HUES48 (cell line): ENCODE measurements around the gene ZNF496.
A peak's percentile ranks its signal among the peaks of the same experiment; 100 is the strongest.

Experiments
- H3K27ac ChIP-seq: one replicate; pipeline ENCODE4 v1.7.0; 2013; ENCODE audit warnings: low read depth, low read length, inconsistent platforms
- H3K27me3 ChIP-seq: 2 replicates; pipeline ENCODE4 v1.6.1; 2013; ENCODE audit warnings: mild to moderate bottlenecking, low read length; ENCODE audit not compliant: control insufficient read depth, insufficient read depth
- H3K36me3 ChIP-seq: 2 replicates; pipeline ENCODE4 v1.6.1; 2013; ENCODE audit warnings: low read length; ENCODE audit not compliant: control insufficient read depth, insufficient read depth
- H3K4me1 ChIP-seq: 2 replicates; pipeline ENCODE4 v1.6.1; 2013; ENCODE audit warnings: mild to moderate bottlenecking, low read length; ENCODE audit not compliant: control insufficient read depth, insufficient read depth
- H3K4me3 ChIP-seq: 2 replicates; pipeline ENCODE4 v1.5.1; 2013; ENCODE audit warnings: mild to moderate bottlenecking, low read depth, low read length
- H3K9ac ChIP-seq: 2 replicates; pipeline ENCODE4 v1.6.1; 2013; ENCODE audit warnings: mild to moderate bottlenecking, low read depth, low read length, moderate library complexity
- H3K9me3 ChIP-seq: 2 replicates; pipeline ENCODE4 v1.6.1; 2013; ENCODE audit warnings: low read length; ENCODE audit not compliant: control insufficient read depth, insufficient read depth

Gene ZNF496

GRCh38 chr1:247326411-247327130 is 5.1 kb downstream of the ZNF496 start:
- Histone ChIP-seq H3K4me3 (no peak overlapping the region), H3K27me3 (no peaks in the 10 kb centered on the region), H3K4me1 (peaks cover 6% of the 10 kb centered on the region; the same call in 1 of the 2 replicates), H3K9me3 (no peaks in the 10 kb centered on the region), H3K27ac (no peak overlapping the region), H3K36me3 (peaks cover 87% of the 10 kb centered on the region), H3K9ac (no peak overlapping the region)

- Histone ChIP-seq H3K4me3 (no peak overlapping the region), H3K27ac (no peak overlapping the region), H3K27me3 (no peaks in the 10 kb centered on the region), H3K9ac (no peak overlapping the region), H3K9me3 (no peaks in the 10 kb centered on the region), H3K4me1 (0 out of 2 replicates have a peak, but pooled peaks cover under 1% of the 10 kb centered on the region), H3K36me3 (peaks cover 99% of the 10 kb centered on the region)
Observed at GRCh38 chr1:247324923-247325322, 6.7 kb downstream of the ZNF496 start.

DNA sequence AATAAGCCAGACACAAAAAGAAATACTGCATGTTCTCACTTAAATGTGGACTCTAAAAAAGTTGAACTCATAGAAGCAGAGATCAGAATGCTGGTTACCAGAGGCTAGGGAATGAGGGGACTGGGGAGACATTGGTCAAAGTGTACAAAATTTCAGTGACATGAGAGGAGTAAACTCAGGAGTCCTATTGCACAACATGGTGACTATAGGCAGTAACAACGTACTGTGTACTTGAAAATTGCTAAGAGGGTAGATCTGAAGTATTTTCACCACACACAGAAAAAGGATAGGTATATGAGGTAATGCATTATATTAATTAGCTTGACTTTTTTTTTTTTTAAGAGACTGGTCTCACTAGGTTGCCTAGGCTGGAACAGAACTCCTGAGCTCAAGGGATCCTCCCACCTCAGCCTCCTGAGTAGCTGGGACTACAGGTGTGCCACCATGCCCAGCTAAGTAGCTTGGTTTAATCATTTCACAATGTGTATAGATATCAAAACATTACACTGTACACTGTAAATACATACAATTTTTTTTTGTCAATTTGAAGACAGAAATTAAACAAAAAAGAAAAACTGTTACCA is 7.4 kb downstream of the ZNF496 start:
- H3K27me3 ChIP-seq: no peaks in the 10 kb centered on the region
- no peaks in the 10 kb centered on the region for H3K9me3 ChIP-seq
- H3K9ac ChIP-seq: no peak overlapping the region
- no peak overlapping the region for H3K27ac ChIP-seq
- peaks cover 98% of the 10 kb centered on the region for H3K36me3 ChIP-seq
- no peaks in the 10 kb centered on the region for H3K4me1 ChIP-seq
- H3K4me3 ChIP-seq: no peak overlapping the region

DNA sequence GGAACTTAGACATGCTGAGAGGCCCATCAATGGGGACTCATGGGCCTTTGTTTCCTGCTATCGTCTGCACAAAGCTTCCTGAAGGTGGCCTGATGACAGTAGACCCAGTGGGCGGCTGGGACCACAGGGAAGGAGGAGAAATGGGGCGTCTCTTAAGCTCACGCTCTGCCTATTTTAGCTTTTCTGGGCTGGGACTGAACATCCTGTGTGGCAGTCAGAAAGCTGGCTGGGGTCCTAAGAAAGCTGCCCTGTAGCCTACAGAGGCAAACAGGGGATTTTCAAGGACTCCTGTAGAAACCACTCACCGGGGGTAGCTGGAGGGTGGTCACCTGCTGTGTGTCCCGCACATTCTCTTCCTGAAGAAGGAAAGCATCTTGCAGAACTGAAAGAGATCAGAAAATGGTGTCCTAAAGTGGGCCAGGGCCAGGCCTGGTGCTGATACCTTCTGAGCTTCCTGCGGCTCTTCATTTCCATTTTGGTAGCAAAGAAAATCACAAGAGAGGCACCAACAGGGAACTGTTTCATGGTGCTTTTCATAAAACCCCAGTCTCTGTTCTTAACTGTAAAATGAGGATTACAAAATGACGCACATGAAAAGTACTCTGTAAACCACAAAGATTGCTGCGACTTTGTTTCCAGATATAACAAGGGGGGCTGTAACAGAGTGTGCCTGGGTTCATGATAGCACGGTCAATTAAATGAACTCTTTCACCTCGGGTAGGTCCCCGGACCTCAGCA is 8.6 kb downstream of the ZNF496 start:
- H3K27ac ChIP-seq: peak overlapping the region; percentile 79
- H3K27me3 ChIP-seq: no peaks in the 10 kb centered on the region
- H3K9me3 ChIP-seq: no peaks in the 10 kb centered on the region
- no peak overlapping the region for H3K9ac ChIP-seq
- H3K4me1 ChIP-seq: no peaks in the 10 kb centered on the region
- H3K36me3 ChIP-seq: peaks cover 98% of the 10 kb centered on the region
- H3K4me3 ChIP-seq: no peak overlapping the region

GRCh38 chr1:247322442-247322841 is 9.2 kb downstream of the ZNF496 start:
- H3K4me1 ChIP-seq: no peaks in the 10 kb centered on the region
- H3K4me3 ChIP-seq: no peak overlapping the region
- H3K9ac ChIP-seq: no peak overlapping the region
- no peaks in the 10 kb centered on the region for H3K27me3 ChIP-seq
- peak overlapping the region; percentile 79 for H3K27ac ChIP-seq
- H3K36me3 ChIP-seq: peaks cover 98% of the 10 kb centered on the region
- no peaks in the 10 kb centered on the region for H3K9me3 ChIP-seq

DNA sequence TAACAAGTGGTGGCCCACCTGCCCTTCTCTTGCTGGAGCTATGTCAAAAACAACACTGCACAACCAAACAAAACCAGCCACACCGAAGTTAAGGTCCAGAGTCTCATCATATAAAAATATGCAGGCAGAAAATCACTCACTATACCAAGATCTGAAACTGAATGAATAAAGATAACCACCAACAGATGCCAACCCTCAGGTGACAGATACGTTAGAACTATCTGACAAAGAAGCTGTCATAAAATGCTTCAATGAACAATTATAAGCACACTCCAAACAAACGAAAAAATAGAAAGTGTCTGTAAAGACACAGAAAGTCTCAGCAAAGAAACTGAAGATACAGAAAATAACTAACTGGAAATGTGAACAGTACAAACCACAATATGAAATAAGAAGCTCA is 14.0 kb downstream of the ZNF496 start:
- Histone ChIP-seq H3K36me3 (peaks cover 98% of the 10 kb centered on the region), H3K27ac (no peak overlapping the region), H3K4me1 (no peaks in the 10 kb centered on the region), H3K9me3 (no peaks in the 10 kb centered on the region), H3K4me3 (no peak overlapping the region), H3K9ac (no peak overlapping the region), H3K27me3 (no peaks in the 10 kb centered on the region)

- Histone ChIP-seq H3K4me3 (no peak overlapping the region), H3K27me3 (no peaks in the 10 kb centered on the region), H3K36me3 (peaks cover 89% of the 10 kb centered on the region), H3K9me3 (no peaks in the 10 kb centered on the region), H3K4me1 (no peaks in the 10 kb centered on the region), H3K9ac (no peak overlapping the region), H3K27ac (no peak overlapping the region)
Observed at GRCh38 chr1:247316590-247317197, 15.0 kb downstream of the ZNF496 start.

DNA sequence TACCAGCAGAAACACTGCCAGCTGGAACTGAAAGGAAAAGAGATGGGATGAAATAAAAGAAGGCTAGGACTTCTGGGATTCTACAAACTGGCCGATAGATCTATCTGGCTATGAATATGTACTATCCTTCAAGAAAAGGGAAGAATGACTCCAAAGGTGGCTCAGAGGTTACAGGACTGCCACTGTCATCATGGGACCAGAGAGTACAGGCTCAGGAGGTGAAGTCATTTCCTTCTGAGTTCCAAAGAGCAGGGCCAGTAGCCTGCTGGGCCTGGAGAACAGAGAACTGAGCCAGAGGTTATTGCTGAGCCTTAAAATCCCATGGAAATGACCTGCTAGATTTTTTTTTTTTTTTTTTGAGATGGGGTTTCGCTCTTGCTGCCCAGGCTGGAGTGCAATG is 27.6 kb downstream of the ZNF496 start:
- peaks cover 98% of the 10 kb centered on the region for H3K36me3 ChIP-seq
- H3K4me3 ChIP-seq: no peak overlapping the region
- peaks cover 11% of the 10 kb centered on the region for H3K4me1 ChIP-seq
- no peaks in the 10 kb centered on the region for H3K27me3 ChIP-seq
- no peaks in the 10 kb centered on the region for H3K9me3 ChIP-seq
- no peak overlapping the region for H3K9ac ChIP-seq
- no peak overlapping the region for H3K27ac ChIP-seq

DNA sequence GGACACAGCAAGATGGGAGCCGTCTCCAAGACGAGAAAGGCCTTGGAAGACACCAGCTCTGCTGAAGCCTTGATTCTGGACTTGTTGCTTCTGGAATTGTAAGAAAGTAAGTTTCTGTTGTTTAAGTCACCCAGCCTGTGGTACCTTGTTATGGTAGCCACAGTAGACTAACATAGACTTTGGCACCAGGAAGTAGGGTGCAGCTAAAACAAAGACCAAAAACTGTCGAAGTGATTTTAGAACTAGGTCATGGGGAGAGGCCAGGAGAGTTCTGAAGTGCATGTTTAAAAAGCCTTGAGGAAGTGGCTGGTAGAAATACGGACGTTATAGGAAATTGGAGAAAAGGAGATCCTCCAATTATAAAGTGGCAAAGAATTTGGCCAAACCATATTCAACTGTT is 28.5 kb downstream of the ZNF496 start:
- H3K9me3 ChIP-seq: no peaks in the 10 kb centered on the region
- no peak overlapping the region for H3K9ac ChIP-seq
- no peak overlapping the region for H3K27ac ChIP-seq
- no peaks in the 10 kb centered on the region for H3K27me3 ChIP-seq
- peaks cover 19% of the 10 kb centered on the region for H3K4me1 ChIP-seq
- peaks cover 92% of the 10 kb centered on the region for H3K36me3 ChIP-seq
- no peak overlapping the region for H3K4me3 ChIP-seq

- Histone ChIP-seq H3K9ac (no peak overlapping the region), H3K9me3 (no peaks in the 10 kb centered on the region), H3K27me3 (no peaks in the 10 kb centered on the region), H3K4me1 (peaks cover 32% of the 10 kb centered on the region), H3K4me3 (no peak overlapping the region), H3K27ac (no peak overlapping the region), H3K36me3 (peaks cover 79% of the 10 kb centered on the region)
Observed at GRCh38 chr1:247301176-247301540, 30.5 kb downstream of the ZNF496 start.
